Measurements from ENCODE around the gene FSIP1.

FSIP1 gene

DNA sequence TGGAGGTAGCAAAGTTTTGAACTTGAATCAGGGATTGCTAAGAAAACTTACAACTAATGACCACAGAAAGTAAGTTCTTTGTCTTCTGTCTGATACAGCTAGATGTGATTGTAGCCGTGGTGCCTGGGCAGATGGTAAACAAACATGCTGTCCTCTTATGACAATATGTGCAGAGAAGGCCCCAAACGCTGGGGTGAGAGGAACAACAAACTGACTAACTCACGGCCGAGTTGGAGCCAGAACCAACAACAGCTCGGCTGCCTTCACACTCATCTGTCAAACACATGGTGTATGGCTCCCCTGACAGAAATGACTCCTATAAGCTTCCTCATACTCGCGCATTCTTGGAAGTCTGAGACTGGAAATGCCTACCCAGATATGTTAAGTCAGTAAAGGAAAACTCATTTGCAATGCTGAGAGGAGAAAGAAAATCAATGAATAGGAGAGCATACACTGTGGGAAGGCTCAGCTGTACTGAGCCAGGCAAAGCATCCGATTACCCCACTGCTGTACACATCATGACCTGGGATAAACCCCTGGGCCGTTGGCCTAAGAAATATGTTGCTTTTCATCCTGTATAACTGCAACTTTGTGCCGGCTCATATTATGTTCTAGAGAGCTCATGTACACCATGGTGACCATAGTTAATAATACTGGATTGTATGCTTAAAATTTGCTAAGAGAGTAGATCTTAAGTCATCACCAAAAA lies 196.1 kb downstream of the FSIP1 start:
- TF ChIP-seq, protein P1, sequence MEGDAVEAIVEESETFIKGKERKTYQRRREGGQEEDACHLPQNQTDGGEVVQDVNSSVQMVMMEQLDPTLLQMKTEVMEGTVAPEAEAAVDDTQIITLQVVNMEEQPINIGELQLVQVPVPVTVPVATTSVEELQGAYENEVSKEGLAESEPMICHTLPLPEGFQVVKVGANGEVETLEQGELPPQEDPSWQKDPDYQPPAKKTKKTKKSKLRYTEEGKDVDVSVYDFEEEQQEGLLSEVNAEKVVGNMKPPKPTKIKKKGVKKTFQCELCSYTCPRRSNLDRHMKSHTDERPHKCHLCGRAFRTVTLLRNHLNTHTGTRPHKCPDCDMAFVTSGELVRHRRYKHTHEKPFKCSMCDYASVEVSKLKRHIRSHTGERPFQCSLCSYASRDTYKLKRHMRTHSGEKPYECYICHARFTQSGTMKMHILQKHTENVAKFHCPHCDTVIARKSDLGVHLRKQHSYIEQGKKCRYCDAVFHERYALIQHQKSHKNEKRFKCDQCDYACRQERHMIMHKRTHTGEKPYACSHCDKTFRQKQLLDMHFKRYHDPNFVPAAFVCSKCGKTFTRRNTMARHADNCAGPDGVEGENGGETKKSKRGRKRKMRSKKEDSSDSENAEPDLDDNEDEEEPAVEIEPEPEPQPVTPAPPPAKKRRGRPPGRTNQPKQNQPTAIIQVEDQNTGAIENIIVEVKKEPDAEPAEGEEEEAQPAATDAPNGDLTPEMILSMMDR (IDR thresholded peaks at IDR 0.05): no peak
- Histone ChIP-seq H3K4me3 (peak overlapping the region; percentile 86), H3K27ac (peak overlapping the region in 1 of 2 donors; percentile 54)
- DNase-seq (ENCODE audit: low spot score): no peak

DNA sequence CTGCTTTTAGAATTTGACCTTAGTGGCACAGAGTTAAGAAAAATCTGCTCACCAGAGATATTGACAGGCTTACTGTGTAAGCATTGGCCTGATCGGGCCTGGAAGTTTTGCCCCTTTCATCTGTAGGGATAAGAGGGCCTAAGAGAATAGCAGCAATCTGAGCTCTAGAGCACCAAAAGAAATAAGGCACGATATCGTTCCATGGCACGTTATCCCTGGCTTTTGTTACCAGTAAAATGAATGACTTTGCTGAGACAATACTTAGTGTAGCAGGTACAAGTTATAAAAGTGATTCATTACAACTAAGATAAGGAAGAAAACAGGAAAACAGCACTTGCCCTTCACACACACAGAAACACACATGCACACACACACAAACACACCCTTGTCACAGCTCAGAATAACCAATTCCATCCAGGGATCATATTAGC lies 196.8 kb downstream of the FSIP1 start:
- no peak for DNase-seq (ENCODE audit: low spot score)
- Histone ChIP-seq H3K4me3 (peak overlapping the region; percentile 86), H3K27ac (peak overlapping the region in 1 of 2 donors; percentile 54)
- TF ChIP-seq, protein P1 (IDR thresholded peaks at IDR 0.05): no peak

DNA sequence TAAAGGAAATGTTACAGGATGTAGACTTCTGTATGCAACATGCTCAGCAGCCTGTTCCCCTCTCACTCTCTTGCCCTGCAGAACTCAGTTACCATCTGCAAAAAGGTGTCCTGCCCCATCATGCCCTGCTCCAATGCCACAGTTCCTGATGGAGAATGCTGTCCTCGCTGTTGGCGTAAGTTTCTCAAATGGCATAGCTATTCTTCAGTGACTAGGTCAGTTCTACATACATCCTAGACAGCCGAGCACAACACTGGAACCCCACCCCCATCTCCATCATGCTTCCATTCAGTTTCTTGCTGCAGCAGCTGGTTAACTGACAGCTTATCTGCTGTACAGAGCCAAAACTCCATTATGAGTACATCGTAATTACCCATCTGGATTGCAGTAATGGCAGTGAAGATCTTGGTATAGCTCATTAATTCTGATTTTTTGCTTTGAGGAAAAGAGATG lies 197.2 kb downstream of the FSIP1 start:
- no peak for DNase-seq (ENCODE audit: low spot score)
- Histone ChIP-seq H3K4me3 (peak overlapping the region; percentile 86), H3K27ac (peak overlapping the region in 1 of 2 donors; percentile 2)
- TF ChIP-seq, protein P1 (IDR thresholded peaks at IDR 0.05): no peak

DNA sequence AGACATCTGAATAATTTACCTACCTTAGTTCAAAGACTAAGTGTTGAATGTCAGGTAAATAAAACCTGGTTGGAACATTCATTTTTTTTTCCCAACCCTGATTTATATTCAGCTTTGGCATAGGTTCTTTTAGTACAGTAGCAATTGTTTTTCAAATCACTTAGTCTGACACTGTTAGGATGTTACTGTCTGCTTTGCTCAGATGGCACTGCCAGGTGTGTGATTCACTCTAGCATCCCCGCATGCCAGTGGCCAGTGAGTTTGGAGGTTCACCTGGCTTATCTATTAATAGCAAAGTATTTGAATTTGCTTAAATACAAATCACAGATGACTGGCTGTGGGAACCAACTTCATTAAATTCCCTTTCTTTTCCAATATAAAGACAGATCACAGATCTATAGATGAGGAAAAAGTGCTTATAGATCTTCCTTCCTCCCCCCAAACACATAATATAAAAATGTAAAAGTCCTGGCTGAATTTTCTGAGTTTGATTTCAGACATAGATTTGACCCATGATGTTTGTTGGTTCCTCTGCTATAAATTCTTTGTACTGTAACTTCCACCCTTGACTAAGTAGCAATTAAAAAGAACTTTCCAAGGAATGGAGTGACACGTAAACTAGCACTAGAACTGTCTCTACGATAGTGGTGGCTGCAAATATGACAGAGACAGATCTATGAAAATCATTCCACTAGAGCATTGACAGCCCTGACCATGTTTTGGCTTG lies 197.8 kb downstream of the FSIP1 start:
- H3K27ac ChIP-seq: peak overlapping the region in 1 of 2 donors; percentile 2
- TF ChIP-seq, protein P1 (IDR thresholded peaks at IDR 0.05): no peak
- H3K4me3 ChIP-seq: peak overlapping the region; percentile 86
- no peak for DNase-seq (ENCODE audit: low spot score)

DNA sequence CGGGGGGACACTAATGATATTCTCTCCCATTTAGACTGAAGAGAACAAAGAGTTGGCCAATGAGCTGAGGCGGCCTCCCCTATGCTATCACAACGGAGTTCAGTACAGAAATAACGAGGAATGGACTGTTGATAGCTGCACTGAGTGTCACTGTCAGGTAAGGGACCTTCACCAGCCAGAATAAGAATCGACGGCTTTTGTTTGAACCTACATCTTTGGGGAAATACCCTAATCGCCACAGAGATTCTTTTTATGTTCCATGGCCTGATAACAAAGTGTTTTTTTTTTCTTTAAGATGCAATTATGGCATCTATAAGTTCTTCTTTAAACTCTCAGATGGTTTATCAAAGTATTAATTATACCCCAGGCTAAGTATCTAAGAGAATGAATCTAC lies 198.4 kb downstream of the FSIP1 start:
- no peak for DNase-seq (ENCODE audit: low spot score)
- H3K27ac ChIP-seq: peak overlapping the region in 1 of 2 donors; percentile 98

DNA sequence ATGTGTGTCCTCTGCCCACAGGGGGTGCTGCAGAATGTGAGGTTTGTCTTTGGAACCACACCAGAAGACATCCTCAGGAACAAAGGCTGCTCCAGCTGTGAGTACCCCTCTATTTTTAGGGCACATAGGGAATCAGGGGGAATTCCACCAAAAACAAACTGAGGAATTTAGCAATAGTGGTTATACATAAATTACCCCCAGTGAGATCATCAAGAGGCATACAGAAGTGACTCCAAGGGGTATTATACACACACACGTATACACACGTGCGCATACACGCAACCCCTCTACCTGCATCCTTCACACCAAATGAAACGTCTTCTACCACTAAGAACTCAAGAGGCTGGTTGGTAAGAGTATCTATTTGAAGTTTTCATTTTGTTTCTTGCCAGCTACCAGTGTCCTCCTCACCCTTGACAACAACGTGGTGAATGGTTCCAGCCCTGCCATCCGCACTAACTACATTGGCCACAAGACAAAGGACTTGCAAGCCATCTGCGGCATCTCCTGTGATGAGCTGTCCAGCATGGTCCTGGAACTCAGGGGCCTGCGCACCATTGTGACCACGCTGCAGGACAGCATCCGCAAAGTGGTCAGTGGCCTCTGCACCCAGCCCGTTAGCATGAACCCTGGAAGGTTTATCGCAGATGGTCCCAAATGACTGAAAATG lies 198.9 kb downstream of the FSIP1 start:
- TF ChIP-seq, protein P1 (IDR thresholded peaks at IDR 0.05): no peak
- Histone ChIP-seq H3K27ac (peak overlapping the region in 1 of 2 donors; percentile 98), H3K4me3 (peak overlapping the region; percentile 86)
- DNase-seq (ENCODE audit: low spot score): no peak

More for the DNA sequence above, 198.4 kb downstream of the FSIP1 start:
- TF ChIP-seq, protein P1 (IDR thresholded peaks at IDR 0.05): no peak
- H3K4me3 ChIP-seq: peak overlapping the region; percentile 86

Measured in coronary artery (tissue), 2 donors.